OCI-LY7 (cell line): ENCODE measurements around the gene XG. TPM values are rescaled to one million over a fixed set of nuclear protein-coding genes. Genes with fewer than 3 reads are reported as not detected.

Source experiments
- BruUV-seq: library from RNA; stranded (reverse); fragments of 400-500 nt; replicated peaks from 2 replicates; lab custom pipeline; 2021; lab: Mats Ljungman, UMichigan
- CTCF ChIA-PET: fragments of 300-600 bp; sonication (Branson Sonifier 250); formaldehyde crosslinking; loops from one replicate; lab custom pipeline; 2022; ENCODE audit warnings: antibody characterized with exemption; ENCODE audit not compliant: unreplicated experiment; lab: Charles Lee
- POLR2A ChIA-PET: fragments of 300-600 bp; sonication (Branson Sonifier 250); formaldehyde crosslinking; loops from one replicate; lab custom pipeline; 2022; ENCODE audit warnings: antibody characterized with exemption; lab: Charles Lee
- DNase-seq: peaks from one replicate; pipeline ENCODE4 v3.0.0-alpha.2; 2015; ENCODE audit warnings: low spot score
- H2AFZ ChIP-seq: fragments of 200-600 bp; sonication (generic), shearing (Covaris generic); 2 replicates; pipeline ENCODE4 v1.6.1; 2014; ENCODE audit warnings: mild to moderate bottlenecking, antibody characterized with exemption, low read length, moderate library complexity
- H3K27ac ChIP-seq: fragments of 200-600 bp; sonication (generic); 2 replicates; pipeline ENCODE4 v1.5.1; 2014; ENCODE audit warnings: mixed run types, low read depth, mild to moderate bottlenecking, moderate library complexity, low read length, inconsistent platforms; ENCODE audit not compliant: poor library complexity, severe bottlenecking
- H3K36me3 ChIP-seq: fragments of 200-600 bp; sonication (generic); 2 replicates; pipeline ENCODE4 v1.6.1; 2014; ENCODE audit warnings: mild to moderate bottlenecking, antibody characterized with exemption, low read length, moderate library complexity, mixed read lengths; ENCODE audit not compliant: insufficient read depth
- H3K4me1 ChIP-seq: fragments of 200-600 bp; sonication (generic); 2 replicates; pipeline ENCODE4 v1.5.1; 2014; ENCODE audit warnings: mild to moderate bottlenecking, low read length; ENCODE audit not compliant: insufficient read depth, poor library complexity, severe bottlenecking
- H3K4me2 ChIP-seq: fragments of 200-600 bp; sonication (generic); 2 replicates; pipeline ENCODE4 v1.6.1; 2014; ENCODE audit warnings: mild to moderate bottlenecking, low read length
- H3K4me3 ChIP-seq: fragments of 200-600 bp; sonication (generic); 2 replicates; pipeline ENCODE4 v1.5.1; 2014; ENCODE audit warnings: mild to moderate bottlenecking, low read depth, low read length; ENCODE audit not compliant: poor library complexity, severe bottlenecking
- H3K79me2 ChIP-seq: fragments of 200-600 bp; sonication (generic); 2 replicates; pipeline ENCODE4 v1.6.1; 2016; ENCODE audit warnings: low read depth, mild to moderate bottlenecking, low read length, moderate library complexity, mixed read lengths; ENCODE audit not compliant: insufficient read depth
- H3K9me2 ChIP-seq: fragments of 200-600 bp; sonication (generic); 2 replicates; pipeline ENCODE4 v1.6.1; 2016; ENCODE audit warnings: mild to moderate bottlenecking, low read length, mixed read lengths; ENCODE audit not compliant: insufficient read depth
- H3K9me3 ChIP-seq: fragments of 200-600 bp; sonication (generic); 2 replicates; pipeline ENCODE4 v1.6.1; 2014; ENCODE audit warnings: mild to moderate bottlenecking, mixed run types, low read length, mixed read lengths
- H4K20me1 ChIP-seq: fragments of 200-600 bp; sonication (generic); 2 replicates; pipeline ENCODE4 v1.6.1; 2014; ENCODE audit warnings: mild to moderate bottlenecking, antibody characterized with exemption, low read length, moderate library complexity, mixed read lengths; ENCODE audit not compliant: insufficient read depth
- CTCF ChIP-seq: fragments of 200-600 bp; sonication (generic); conservative IDR thresholded peaks from 2 replicates; pipeline ENCODE4 v1.5.1; 2014; ENCODE audit warnings: mild to moderate bottlenecking, antibody characterized with exemption, low read length, moderate library complexity, mixed read lengths
- EZH2phosphoT487 ChIP-seq: fragments of 200-600 bp; sonication (generic); IDR thresholded peaks from 2 replicates; pipeline ENCODE4 v1.6.1; 2018; ENCODE audit warnings: low read depth, borderline replicate concordance, mild to moderate bottlenecking, mixed run types, antibody characterized with exemption, low read length, moderate library complexity, mixed read lengths
- intact Hi-C: fragments of 100-400 bp; cut with micrococcal nuclease; formaldehyde crosslinking; loops from one replicate; pipeline ENCODE4 v1.10.0; 2022; ENCODE audit not compliant: unreplicated experiment
- total RNA-seq, 2 experiments: library from RNA; depleted of rRNA in 1 of 2; stranded (reverse); fragments of >200 nt in 1 of 2; shearing (Covaris generic) in 1 of 2; gene quantifications; 2 replicates each; pipeline ENCODE4 v1.2.3, GENCODE V29; 2014 to 2022

XG gene
- total RNA-seq, 2 experiments from 2014 or later: not detected

- no peaks in the 10 kb centered on the region for H3K9me3 ChIP-seq
- CTCF ChIA-PET: no interaction called here
- intact Hi-C loops: no loop called here
- no peaks in the 10 kb centered on the region for H4K20me1 ChIP-seq
- no peak overlapping the region for H2AFZ ChIP-seq
- H3K9me2 ChIP-seq: no peaks in the 10 kb centered on the region
- no peaks in the 10 kb centered on the region for H3K4me1 ChIP-seq
- no peak for TF ChIP-seq EZH2phosphoT487
- no peak for TF ChIP-seq CTCF
- POLR2A ChIA-PET: no interaction called here
- no peaks in the 10 kb centered on the region for H3K79me2 ChIP-seq
- no peak for DNase-seq
- no TSS peak for BruUV-seq
- no peak overlapping the region for H3K4me2 ChIP-seq
- no peak overlapping the region for H3K4me3 ChIP-seq
- no peaks in the 10 kb centered on the region for H3K36me3 ChIP-seq
- no peak overlapping the region for H3K27ac ChIP-seq
Observed at GRCh38 chrX:2831471-2832228, 79.8 kb downstream of the XG start.

- Histone ChIP-seq H3K9me3 (no peaks in the 10 kb centered on the region), H3K36me3 (no peaks in the 10 kb centered on the region), H2AFZ (no peak overlapping the region), H3K4me3 (no peak overlapping the region), H3K4me1 (no peaks in the 10 kb centered on the region), H3K9me2 (no peaks in the 10 kb centered on the region), H3K79me2 (no peaks in the 10 kb centered on the region), H3K4me2 (no peak overlapping the region), H4K20me1 (no peaks in the 10 kb centered on the region), H3K27ac (no peak overlapping the region)
- ChIA-PET POLR2A (no interaction called here), CTCF (no interaction called here)
- intact Hi-C loops: no loop called here
- BruUV-seq: no TSS peak
- DNase-seq: no peak
- no peak for TF ChIP-seq EZH2phosphoT487
- no peak for TF ChIP-seq CTCF
Observed at GRCh38 chrX:2837961-2838360, 86.1 kb downstream of the XG start.

GRCh38 chrX:2840961-2841360, 89.1 kb downstream of the XG start:
- H3K9me3 ChIP-seq: no peaks in the 10 kb centered on the region
- H3K27ac ChIP-seq: no peak overlapping the region
- H3K4me2 ChIP-seq: no peak overlapping the region
- DNase-seq: no peak
- TF ChIP-seq EZH2phosphoT487 (no peak), CTCF (no peak)
- no peaks in the 10 kb centered on the region for H3K4me1 ChIP-seq
- H3K36me3 ChIP-seq: no peaks in the 10 kb centered on the region
- H3K4me3 ChIP-seq: no peak overlapping the region
- BruUV-seq: no TSS peak
- H4K20me1 ChIP-seq: no peaks in the 10 kb centered on the region
- H3K9me2 ChIP-seq: no peaks in the 10 kb centered on the region
- ChIA-PET POLR2A (no interaction called here), CTCF (no interaction called here)
- H3K79me2 ChIP-seq: no peaks in the 10 kb centered on the region
- no peak overlapping the region for H2AFZ ChIP-seq
- intact Hi-C loops: no loop called here
